CD4-positive, alpha-beta T cell treated with Interleukin-2 at 100 ng/mL for 4 hours (primary cell): ENCODE results near the gene CALN1.

ENCODE experiments used
- DNase-seq: peaks from one replicate; pipeline ENCODE4 v3.0.0-alpha.2; 2020; ENCODE audit warnings: low spot score

CALN1 gene

DNA sequence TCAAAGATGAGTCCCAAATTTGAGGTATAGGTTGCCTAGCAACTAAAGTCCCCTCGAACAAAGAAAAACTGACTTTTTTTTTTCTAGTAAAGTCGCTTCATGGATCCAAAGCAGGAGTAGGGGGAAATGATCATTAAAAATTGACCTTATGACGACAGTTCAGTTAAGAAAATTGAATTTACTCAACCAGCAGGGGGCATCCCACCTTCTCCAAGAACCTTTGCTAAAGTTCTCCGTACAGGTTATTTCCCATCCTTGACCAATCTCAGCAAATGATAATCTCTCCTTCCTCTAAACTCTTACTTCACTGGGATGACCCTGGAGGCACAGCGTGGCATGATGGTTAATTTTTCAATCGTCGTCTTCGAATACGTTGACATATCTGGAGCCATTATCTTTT, 228.3 kb downstream of the CALN1 start:
- DNase-seq, result no peak

DNA sequence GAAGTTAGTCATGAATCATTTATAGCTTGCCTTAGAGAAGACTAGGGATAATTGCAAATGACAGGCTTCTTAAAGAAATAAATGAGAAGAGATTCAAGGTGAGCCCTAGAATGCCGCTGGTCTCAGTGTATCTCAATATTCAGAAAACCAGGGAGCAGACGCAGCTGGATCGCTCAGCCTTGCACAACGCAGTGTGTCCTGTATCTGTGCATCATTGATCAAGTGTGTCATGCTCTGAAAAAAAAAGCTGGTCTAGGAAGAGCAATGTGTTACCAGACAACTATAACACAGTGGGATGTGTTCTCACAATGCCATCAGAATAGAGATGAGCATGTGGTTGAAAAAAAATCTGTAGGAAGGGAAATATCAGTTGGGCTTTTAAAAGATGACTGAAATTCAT, 230.1 kb downstream of the CALN1 start:
- no peak for DNase-seq

DNA sequence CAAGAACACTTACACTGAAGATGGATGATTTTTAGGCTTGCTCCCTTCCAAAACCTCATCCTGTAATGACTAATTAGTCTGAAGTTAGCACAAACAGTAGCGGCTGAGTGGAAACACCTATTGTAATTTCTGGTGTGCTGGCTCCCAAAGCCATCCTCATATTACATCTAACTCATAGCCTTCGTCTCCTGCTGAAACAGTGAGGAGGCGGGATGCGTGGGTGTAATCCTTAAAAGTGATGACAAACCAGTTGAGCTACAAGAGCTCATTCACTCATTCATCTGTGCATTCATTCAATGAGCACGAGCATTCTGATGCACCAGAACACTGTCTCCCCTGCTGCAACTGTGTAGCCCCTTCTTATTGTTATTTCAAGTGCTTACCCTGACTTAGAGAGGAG, 235.3 kb downstream of the CALN1 start:
- DNase-seq, result no peak

DNA sequence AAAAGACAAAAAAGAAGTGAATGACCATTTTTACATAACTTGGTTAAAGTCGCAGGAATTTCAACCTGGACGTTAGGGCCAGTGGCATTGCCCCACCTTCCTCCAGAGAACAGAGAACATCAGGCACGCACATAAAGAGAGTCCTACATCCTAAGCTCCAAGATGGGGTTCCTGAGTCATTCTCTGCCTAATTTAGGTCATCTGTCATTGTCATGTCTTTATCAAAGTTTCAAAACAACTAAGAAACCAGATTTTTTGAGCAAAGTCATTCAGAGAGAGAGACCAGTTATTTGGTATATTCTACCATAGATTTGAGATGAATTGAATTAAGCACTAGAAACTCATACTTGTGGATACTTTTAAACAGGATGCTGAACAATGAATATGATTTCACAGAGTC, 241.7 kb downstream of the CALN1 start:
- no peak for DNase-seq

DNA sequence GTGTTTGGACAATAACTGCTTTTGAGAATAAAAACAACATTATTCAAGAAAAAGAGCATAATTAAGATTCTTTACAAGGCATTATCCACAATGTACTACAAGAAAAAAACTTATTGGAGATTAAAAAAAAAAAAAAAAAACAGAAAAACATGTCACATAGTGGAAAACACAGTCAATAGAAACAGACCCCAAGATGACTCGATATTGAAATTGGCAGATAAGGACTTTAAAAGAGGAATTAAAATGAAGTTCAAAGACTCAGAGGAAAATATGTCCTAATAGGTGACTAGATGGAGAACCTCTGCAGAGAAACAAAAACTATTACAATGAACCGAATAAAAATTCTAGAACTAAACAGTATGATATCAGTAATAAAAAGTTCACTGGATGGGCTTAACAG, 248.9 kb downstream of the CALN1 start:
- DNase-seq, result no peak

DNA sequence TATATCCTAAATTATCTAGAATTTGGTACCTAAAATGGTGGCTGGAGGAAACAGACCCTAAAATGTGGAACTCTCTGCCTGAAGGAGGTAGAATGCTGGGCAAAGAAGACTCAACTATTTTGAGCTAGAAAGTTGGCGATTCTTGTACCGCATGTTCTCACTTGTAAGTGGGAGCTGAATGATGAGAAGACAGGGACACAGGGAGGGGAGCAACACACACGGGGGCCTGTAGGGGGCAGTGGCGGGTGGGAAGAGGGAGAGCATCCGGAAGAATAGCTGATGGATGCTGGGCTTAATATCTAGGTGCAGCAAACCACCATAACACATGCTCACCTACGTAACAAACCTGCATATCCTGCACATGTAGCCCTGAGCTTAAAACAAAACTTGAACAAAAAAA, 250.6 kb downstream of the CALN1 start:
- DNase-seq, result no peak

DNA sequence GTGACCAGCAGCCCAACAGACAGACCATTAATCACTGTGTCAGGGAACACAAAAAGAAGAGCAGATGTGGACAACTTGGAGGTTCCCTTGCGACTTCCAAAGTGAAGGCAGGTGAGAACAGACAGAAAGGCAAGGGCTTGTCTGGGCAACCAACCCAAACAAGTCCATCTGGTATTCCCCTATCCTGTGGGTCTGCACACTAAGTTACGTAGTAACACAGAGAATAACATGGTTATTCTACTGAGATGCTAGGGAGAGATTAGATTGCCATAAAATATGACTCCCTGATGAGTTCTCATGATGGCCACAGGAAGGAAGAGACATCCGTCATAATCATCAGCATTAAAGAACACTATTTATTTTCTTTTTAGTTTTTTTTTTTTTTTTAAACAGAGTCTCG, 252.2 kb downstream of the CALN1 start:
- no peak for DNase-seq

DNA sequence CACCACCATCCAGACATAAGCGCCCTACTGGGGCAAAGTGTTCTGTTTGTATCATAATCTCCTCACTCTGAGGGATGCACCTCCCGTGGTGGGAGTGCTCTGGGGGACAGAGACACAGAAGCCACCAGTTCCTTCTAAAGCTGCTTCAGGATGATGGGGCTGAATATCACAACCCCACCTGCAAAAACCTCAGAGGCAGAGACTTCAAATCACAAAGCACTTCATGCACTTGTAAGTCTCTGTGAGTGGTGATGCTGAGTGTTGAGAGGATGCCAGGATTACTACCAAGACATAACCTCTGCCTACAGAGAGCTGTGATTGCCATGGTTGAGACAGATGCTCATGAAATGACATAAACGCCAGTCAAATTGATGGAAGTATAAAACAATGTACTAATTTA, 255.5 kb downstream of the CALN1 start:
- DNase-seq, result no peak

DNA sequence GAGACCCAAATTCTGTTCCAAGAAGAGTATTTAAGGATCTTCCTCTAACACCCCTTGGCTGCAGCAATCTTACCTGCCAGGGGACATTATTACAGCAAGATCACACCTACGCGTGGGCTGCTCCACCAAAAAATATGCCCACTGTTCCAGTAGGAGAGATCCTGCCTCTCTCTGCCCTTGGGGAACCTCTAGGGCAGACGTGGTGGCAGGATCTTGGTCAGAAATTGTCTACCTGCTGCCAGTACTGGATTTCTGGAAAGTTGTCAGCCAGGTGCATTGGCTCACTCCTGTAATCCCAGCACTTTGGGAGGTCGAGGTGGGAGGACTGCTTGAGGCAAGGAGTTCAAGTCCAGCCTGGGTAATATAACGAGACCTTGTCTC, 259.0 kb downstream of the CALN1 start:
- DNase-seq, result no peak

DNA sequence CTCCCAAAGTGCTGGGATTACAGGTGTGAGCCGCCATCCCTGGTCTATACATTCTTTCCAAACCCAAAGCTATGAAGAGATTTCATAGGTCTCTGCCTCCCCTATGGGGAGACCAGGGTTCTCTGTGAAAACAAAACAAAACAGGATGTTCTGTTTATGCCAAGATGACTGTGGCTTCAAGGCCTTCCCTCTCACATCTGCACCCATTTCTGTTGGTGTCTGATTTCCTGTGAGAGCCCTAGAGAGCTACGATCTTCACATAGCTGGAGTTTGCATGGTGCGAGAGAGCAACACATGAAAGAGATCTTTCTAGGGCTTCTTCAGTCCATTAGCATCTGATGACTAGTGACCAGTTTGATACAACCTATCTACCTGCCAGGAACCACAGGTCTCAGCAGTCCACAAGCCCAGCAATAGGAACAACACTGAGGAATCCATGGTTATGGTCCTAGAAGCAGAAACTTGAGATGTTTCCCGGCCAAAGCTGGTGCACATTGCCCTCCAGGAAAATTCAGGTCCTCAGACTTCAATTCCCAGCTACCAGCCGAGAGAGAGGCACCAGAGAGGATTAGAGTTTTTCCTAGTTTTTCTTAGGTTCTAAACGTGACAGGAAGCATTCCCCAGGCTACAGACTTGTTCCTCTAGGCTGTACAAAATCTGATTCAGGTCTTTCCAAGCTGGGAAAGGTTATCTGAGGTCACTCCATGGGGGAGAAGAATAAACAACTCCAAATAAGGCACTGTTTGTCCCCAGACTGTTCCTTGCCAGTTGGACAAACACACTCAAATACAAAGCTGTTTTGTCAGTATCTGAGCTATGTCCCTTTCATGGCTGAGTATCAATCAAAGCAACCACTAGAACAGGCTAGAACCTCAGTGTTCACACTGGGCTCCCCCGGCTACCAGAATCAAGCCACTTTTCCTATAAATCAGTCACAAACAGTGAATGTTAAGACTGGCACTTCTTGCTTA, 259.7 kb downstream of the CALN1 start:
- DNase-seq, result no peak

DNA sequence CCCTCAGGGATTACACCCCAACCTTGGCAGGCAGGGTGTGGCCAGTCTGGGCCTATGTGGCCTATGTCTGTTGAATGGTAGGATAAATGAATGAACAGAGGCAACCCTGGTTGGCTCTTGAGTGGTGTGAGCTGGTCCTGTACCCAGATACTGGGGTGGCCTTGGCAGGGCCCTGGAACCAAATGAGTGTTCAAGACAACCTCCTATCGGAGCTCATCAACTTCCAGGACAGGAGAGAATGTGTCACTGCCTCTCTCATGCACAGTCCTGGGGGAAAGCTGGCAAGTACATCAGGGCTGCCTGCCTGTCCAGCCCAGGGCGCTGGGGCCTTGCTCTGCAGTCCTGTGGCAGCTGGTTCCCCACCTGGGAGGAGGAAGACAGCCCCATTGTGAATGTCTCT, 271.6 kb downstream of the CALN1 start:
- DNase-seq, result no peak

DNA sequence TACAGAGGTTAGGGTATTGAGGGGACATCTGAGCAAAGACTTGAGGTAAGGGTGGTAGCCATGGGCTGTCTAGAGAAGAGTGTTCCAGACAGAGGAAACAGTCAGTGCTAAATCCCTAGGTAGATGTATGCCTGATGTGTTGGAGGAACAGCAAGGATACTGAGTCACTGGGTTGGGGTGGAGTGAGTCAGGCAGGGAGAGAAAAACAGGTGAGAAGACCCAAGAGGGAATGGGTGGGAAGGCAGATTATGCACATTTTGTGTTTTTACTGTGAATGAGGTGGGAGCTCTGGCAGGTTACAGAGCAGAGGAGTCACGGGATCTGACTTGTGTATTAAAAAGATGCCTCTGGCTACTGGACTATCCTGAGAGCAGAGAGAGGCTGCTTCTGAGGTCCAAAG, 285.0 kb downstream of the CALN1 start:
- no peak for DNase-seq

DNA sequence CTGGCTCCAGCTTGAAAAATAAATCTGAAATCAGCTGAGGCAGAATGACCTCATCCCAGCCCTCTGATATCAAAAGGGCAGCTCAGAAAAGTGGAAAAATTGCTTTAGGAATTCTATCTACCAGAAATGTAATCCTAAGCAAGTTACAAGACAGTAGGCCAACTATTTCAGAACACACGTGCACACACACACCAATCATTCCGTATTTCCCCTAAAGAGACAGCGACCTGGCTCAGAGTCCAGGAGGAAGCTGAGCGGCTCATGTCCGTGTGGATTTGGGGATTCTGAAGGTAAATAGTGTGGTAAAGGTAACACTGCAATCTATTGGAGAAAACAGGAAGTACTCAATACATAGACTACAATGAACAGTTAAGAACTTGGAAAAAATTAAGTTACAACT, 288.2 kb downstream of the CALN1 start:
- DNase-seq, result no peak

DNA sequence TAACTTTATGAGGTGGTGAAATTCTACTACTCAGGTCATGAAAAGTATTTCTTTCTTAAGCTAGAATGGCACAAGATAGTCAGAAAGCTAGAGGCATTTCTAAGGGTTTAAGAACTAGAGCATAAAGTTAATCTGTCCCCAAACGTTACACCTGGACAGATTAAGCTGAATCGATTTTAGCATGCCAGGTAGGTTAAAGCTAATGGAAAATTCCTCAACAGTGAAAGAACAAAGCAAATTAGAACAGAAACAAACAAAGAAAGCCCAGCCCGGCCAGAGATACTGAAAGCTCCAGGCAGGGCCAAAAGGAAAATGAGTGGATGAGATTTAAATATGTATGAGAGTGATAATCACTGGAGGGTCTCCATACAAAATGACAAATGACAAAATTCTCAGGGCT, 293.8 kb downstream of the CALN1 start:
- DNase-seq, result no peak

DNA sequence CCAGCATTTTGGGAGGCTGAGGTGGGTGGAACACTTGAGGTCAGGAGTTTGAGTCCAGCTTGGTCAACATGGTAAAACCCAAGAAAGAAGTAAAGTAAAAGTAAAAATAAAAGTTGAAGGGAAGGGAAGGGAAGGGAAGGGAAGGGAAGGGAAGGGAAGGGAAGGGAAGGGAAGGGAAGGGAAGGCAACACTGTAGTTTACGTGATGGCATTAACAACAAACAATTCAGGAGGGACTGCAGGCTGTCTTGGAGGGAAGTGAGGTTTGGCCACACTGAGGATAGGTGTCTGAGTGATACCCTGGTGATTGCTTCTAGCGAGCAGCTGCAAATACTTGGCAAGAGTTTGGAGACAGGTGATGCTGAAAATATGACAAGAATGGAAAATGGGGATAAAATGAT, 298.0 kb downstream of the CALN1 start:
- DNase-seq, result no peak

DNA sequence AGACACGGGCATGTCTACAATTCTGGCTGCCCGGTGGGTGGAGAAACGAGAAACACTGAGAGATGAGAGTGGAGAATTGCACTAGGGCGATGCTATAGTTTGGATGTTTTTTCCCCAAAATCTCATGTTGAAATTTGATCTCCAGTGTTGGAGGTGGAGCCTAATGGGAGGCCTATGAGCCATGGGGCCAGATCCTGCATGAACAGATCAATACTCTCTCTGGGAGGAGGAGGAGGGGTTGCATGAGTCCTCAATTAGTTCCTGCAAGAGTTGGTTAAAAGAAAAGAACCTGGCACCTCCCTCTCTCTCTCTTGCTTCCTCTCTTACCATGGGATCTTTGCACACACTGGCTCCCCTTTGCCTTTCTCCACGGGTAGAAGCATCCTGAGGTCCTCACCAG, 299.1 kb downstream of the CALN1 start:
- no peak for DNase-seq

DNA sequence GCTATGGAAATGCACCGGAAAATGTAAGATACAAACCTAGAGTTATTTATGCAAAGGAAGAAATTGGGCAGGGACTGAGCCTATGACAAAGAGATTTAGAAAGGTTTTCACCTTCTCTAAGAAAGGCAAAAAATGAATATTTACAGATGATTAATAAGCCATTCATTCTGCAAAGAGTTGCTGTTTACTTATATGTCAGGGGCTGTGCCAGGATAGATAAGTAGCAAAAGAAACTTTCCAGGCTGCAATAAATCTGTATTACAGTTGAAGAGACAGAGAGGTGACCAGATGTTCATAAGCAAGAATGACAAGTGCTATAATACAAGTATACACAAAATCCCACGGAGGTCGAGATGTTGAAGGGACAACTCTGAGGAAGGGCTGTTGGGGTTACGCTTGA, 299.6 kb downstream of the CALN1 start:
- no peak for DNase-seq

DNA sequence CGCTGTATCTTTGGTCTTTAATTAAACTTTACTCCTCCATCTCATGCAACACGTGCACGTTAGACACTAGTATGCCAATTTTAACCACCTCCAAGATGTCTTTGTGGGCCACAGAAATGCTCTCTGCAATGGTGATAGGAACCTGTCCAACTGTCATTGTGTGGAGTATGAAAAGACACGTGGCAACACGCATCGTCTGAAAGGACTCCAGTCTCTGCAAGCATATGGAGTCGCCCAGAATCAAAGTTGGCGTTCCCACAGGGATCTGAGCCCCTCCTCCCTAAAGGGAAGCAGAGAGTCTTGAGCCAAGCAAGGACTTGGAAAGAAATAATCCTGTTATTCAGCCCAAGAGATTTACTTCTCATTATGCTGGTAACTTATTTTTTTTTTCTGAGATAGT, 301.1 kb downstream of the CALN1 start:
- no peak for DNase-seq

DNA sequence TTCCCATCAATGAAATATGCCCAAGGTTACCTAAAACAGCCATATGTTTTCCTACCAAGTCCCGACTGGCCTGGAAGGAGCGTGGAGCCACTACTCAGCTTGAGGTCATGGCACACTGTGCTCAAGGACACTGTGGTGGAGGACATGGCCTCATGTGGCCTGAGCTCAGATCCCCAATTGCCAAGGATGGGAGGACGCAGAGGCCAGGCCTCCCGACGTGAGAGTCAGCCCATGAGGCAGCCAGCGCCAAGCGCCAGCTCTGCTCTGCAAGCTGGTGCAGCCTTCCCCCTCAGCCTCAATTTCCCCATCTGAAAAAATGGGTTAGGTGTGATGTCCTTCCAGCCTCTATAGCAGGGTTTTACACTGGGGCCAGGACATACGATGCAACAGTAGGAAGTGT, 302.6 kb downstream of the CALN1 start:
- no peak for DNase-seq

DNA sequence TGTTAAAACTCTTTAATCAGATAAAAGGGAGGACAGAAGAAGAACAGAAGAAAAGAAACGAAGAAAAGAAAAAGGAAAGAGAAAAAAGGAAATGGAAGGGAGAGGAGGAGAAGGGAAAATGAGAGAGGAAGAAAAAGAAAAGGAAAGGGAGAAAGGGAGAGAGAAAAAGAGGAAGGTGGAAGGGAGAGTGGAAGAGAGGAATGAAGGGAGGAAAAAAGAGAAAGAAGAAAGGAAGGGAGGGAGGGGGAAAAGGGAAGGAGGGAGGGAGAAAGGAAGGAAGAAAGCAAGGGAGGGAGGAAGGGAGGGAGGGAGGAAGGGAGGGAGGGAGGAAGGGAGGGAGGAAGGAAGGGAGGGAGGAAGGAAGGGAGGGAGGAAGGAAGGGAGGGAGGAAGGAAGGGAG, 305.7 kb downstream of the CALN1 start:
- DNase-seq, result no peak

DNA sequence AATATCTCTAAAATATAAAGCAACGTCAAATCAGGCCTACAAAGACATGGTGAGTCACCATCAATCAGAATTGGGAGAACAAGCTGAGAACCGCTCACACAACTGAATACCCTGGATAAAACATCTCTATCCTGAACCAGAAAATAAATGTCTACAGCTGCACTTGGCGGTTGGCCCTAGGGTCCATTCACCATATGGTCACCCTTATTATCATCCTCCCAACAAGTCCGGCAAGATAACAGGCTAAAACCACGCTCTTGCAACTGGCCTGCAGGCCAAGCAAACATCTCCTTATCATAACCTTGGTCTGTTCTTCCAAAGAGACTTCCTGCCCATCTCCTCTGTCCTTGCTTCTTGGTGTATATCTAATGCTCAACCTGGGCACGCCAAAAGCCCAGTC, 310.7 kb downstream of the CALN1 start:
- DNase-seq, result no peak

DNA sequence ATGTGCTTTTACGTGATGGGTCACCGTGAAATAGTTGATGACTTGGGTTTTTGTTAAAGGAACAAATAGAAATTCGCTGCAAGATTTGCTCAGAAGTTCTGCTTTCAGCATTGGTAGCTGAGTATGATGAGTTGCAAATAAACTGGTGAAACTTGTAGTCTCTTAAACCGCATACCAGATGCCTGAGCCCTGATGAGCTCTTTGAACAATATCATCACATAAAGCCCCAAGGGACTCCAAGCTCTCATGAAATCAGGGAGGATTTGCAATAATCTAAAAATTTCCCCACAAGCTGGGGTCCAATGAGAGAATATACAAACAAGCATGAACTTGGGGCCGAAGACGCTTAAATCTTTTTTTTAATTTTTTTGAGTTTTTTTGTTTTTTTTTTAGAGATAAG, 312.4 kb downstream of the CALN1 start:
- DNase-seq, result no peak

DNA sequence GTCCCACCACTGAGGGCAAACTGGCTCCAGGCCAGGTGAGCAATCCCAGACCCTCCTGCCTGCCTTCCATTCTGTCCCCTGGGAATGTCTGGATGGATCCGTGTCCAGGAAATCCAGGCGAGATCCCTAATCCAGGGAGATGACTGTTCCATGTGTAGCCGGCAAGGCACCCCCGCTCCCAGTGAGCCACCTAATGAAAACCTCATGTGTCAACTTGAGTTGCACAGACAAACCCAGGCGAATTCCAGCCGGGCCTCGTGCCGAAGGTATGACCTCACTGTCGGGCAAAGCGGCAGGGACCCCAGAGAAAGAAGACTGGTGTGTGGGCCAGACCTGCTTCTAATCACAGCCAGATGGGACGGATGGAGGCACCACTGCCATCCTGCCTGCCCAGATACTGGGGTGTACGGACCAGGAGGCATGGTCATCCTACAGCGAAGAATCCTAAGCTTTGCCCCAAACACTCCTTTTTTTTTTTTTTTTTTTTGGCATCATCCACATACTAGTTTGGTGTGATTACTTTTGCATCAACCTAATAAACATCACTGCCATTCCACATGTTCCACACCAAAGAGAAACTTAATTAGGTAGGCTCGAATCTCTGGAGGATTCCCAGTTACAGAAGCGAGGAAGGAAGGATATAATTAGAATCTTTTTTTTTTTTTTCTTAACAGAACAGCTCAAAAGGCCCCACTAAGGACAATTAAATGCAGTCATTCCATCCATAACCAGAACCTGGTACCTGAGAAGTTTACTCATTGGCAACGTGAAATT, 313.1 kb downstream of the CALN1 start:
- DNase-seq, result no peak

DNA sequence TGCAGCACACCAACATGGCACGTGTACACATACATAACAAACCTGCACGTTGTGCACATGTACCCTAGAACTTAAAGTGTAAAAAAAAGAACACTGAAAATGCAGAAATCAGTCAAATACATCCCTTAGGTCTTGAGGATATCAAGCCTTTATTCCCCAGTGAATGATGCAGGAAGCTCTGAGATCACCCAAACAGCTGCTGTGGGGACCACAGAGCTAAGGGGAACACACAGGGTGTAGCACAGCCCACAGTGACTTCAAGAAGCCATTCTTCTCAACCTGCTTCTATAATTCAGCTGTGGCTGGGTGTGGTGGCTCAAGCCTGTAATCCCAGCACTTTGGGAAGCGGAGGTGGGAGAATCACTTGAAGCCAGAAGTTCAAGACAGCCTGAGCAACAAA, 314.9 kb downstream of the CALN1 start:
- no peak for DNase-seq
